Ishikawa (cell line): ENCODE measurements around the gene PPP1R2C.

Experiments used
- CEBPB ChIP-seq: IDR thresholded peaks from 2 replicates; pipeline ENCODE4 v1.6.1; 2012
- EP300 ChIP-seq: IDR thresholded peaks from 2 replicates; pipeline ENCODE4 v1.6.1; 2012; ENCODE audit warnings: borderline replicate concordance
- TEAD4 ChIP-seq: IDR thresholded peaks from 2 replicates; pipeline ENCODE4 v1.6.1; 2012

GRCh38 chrX:42746606-42747005 lies 31.4 kb downstream of the PPP1R2C start:
- no peak for TF ChIP-seq CEBPB
- TF ChIP-seq EP300, result no peak
- TF ChIP-seq TEAD4, result no peak
